ENCODE measurements around the gene TMEM163. TPM values are rescaled to one million over a fixed set of nuclear protein-coding genes. Genes with fewer than 3 reads are reported as not detected.

Gene TMEM163
- total RNA-seq, 1 experiment from 2014 or later = 0.94 TPM

- TF ChIP-seq ARID4B (CRISPR knock-in tag; IDR thresholded peaks at IDR 0.05; ENCODE audit: borderline replicate concordance) (no peak), TEAD4 (CRISPR knock-in tag; IDR thresholded peaks at IDR 0.05) (no peak), USF2 (CRISPR knock-in tag; IDR thresholded peaks at IDR 0.05) (no peak), CDX4 (CRISPR knock-in tag; IDR thresholded peaks at IDR 0.05; ENCODE audit: borderline replicate concordance) (no peak), HMGXB4 (CRISPR knock-in tag; IDR thresholded peaks at IDR 0.05) (no peak)
Measured at GRCh38 chr2:134648586-134648985, 70.2 kb downstream of the TMEM163 start (continued).

GRCh38 chr2:134647607-134648256 lies 71.1 kb downstream of the TMEM163 start:
- H3K4me3 Mint-ChIP-seq = no peak overlapping the region
- H3K4me1 Mint-ChIP-seq = no peaks in the 10 kb centered on the region
- DNase-seq (ENCODE audit: low spot score) (no peak), ATAC-seq (peak; percentile 36; the same call in 1 of the 2 replicates)
- no peaks in the 10 kb centered on the region for H3K27me3 Mint-ChIP-seq (ENCODE audit: low read depth)
- no peaks in the 10 kb centered on the region for H3K36me3 Mint-ChIP-seq
- ChIA-PET CTCF (no interaction called here), POLR2A (no interaction called here)
- H3K9me3 Mint-ChIP-seq = no peaks in the 10 kb centered on the region
- no peak overlapping the region for H3K27ac Mint-ChIP-seq
- no peak for TF ChIP-seq ATF2 (CRISPR knock-in tag; IDR thresholded peaks at IDR 0.05; ENCODE audit: borderline replicate concordance, low read depth)
- no peak for TF ChIP-seq HMGXB4 (CRISPR knock-in tag; IDR thresholded peaks at IDR 0.05)
- TF ChIP-seq ZNF512 (CRISPR knock-in tag; IDR thresholded peaks at IDR 0.05; ENCODE audit: borderline replicate concordance) = no peak
- no peak for TF ChIP-seq EMX1 (CRISPR knock-in tag; IDR thresholded peaks at IDR 0.05)
- TF ChIP-seq PREB (CRISPR knock-in tag; IDR thresholded peaks at IDR 0.05; ENCODE audit: borderline replicate concordance) = no peak
- no peak for TF ChIP-seq ERG (CRISPR knock-in tag; IDR thresholded peaks at IDR 0.05)
- TF ChIP-seq JAZF1 (CRISPR knock-in tag; IDR thresholded peaks at IDR 0.05) = no peak
- no peak for TF ChIP-seq SOX15 (CRISPR knock-in tag; IDR thresholded peaks at IDR 0.05)
- no peak for TF ChIP-seq JUN (CRISPR knock-in tag; IDR thresholded peaks at IDR 0.05)
- TF ChIP-seq ZNF219 (CRISPR knock-in tag; IDR thresholded peaks at IDR 0.05; ENCODE audit: borderline replicate concordance) = no peak
- no peak for TF ChIP-seq ATF1 (CRISPR knock-in tag; IDR thresholded peaks at IDR 0.05)
- TF ChIP-seq OVOL2 (CRISPR knock-in tag; IDR thresholded peaks at IDR 0.05; ENCODE audit: borderline replicate concordance) = no peak
- no peak for TF ChIP-seq ZNF671 (CRISPR knock-in tag; IDR thresholded peaks at IDR 0.05)
- TF ChIP-seq ZBTB21 (CRISPR knock-in tag; IDR thresholded peaks at IDR 0.05; ENCODE audit: borderline replicate concordance) = no peak
- TF ChIP-seq USF1 (CRISPR knock-in tag; IDR thresholded peaks at IDR 0.05) = no peak

Measured in WTC11 (cell line).